ENCODE measurements around the gene PICK1. TPM values are rescaled to one million over a fixed set of nuclear protein-coding genes. Genes with fewer than 3 reads are reported as not detected.

PICK1 gene
- total RNA-seq, 1 experiment from 2014 or later, result 21.3 TPM

DNA sequence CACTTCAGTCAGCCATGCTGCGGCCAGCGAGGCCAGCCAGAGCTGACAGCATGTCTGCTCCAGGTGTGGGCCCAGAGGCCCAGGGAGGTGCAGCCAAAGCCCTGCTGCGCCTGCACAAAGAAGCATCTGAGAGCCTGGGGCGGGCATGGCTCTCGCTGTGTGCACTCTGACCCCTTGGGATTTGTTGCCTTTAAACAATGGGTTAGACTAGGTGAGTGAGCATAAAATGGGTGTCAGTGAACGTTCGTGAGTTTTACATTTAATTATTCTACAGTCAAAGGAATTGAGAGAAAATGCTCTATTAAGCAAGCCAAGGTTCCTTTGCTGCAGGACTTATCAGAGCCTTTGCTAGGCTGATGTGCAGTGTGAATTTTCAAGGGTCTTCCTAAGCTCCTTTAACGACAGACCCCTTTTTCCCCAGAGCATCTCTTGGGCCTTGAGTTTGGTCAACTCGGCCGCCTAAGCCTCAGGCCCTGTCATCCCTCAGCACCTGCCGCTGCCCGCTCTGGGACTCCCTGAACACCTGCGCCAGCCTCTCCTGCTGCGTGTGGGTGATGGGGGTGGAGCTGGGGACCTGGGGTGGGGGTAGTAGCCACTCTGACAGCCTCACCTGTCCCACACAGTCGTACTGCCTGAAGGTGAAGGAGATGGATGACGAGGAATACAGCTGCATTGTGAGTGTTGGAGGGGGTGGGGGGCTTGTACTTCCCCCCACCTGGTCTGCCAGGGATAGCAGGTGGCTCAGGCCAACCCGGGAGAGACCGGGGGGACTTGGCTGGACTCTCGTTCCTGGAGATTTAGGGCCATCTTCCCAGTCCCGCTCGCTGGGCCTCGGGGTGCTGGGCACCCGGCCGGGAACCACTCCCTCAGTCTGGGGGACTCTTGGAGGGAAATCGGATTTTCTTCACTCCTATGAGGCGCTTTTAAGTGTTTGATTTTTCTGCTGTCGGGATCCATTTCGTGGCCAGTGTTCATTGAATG is 16.2 kb downstream of the PICK1 start:
- intact Hi-C loops (cut with micrococcal nuclease; ENCODE audit: unreplicated experiment), result no loop called here
- Histone ChIP-seq H3K4me3 (ENCODE audit: low read depth in 2 of 2, low read length in 2 of 2) (no peak overlapping the region), H3K4me1 (ENCODE audit: control insufficient read depth, insufficient read depth, low read length) (no peaks in the 10 kb centered on the region), H3K9me3 (ENCODE audit: control insufficient read depth, insufficient read depth, low read depth, low read length) (no peaks in the 10 kb centered on the region), H3K27ac (ENCODE audit: low read length) (no peak overlapping the region), H3K36me3 (ENCODE audit: control insufficient read depth, insufficient read depth, low read length) (no peaks in the 10 kb centered on the region), H3K27me3 (ENCODE audit: control insufficient read depth, insufficient read depth, low read length) (no peaks in the 10 kb centered on the region)
- ATAC-seq (no peak), DNase-seq (ENCODE audit: low read depth, low spot score) (no peak)
- BruUV-seq (replicated peaks), result no TSS peak
- in situ Hi-C loops (cut with HindIII; ENCODE audit: low pct_unique_long_range_greater_than_20kb, low sequenced_read_pairs), result no loop called here
- ChIA-PET CTCF (no interaction called here), POLR2A (interaction anchor here (0.7 kb wide), 1 partner anchor 30 kb away, joined by 3 read pairs; no protein-coding TSS in a partner anchor)
- TF ChIP-seq POLR2AphosphoS5 (IDR thresholded peaks at IDR 0.05; ENCODE audit: low read depth, low read length) (no peak), SIN3A (IDR thresholded peaks at IDR 0.05; ENCODE audit: borderline replicate concordance, insufficient read depth, low read depth, low read length) (no peak), TCF7L2 (IDR thresholded peaks at IDR 0.05; ENCODE audit: low read depth, low read length) (no peak)
- TF ChIP-seq, protein P1, sequence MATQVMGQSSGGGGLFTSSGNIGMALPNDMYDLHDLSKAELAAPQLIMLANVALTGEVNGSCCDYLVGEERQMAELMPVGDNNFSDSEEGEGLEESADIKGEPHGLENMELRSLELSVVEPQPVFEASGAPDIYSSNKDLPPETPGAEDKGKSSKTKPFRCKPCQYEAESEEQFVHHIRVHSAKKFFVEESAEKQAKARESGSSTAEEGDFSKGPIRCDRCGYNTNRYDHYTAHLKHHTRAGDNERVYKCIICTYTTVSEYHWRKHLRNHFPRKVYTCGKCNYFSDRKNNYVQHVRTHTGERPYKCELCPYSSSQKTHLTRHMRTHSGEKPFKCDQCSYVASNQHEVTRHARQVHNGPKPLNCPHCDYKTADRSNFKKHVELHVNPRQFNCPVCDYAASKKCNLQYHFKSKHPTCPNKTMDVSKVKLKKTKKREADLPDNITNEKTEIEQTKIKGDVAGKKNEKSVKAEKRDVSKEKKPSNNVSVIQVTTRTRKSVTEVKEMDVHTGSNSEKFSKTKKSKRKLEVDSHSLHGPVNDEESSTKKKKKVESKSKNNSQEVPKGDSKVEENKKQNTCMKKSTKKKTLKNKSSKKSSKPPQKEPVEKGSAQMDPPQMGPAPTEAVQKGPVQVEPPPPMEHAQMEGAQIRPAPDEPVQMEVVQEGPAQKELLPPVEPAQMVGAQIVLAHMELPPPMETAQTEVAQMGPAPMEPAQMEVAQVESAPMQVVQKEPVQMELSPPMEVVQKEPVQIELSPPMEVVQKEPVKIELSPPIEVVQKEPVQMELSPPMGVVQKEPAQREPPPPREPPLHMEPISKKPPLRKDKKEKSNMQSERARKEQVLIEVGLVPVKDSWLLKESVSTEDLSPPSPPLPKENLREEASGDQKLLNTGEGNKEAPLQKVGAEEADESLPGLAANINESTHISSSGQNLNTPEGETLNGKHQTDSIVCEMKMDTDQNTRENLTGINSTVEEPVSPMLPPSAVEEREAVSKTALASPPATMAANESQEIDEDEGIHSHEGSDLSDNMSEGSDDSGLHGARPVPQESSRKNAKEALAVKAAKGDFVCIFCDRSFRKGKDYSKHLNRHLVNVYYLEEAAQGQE (IDR thresholded peaks at IDR 0.05; ENCODE audit: insufficient read depth in 1 of 2, low read depth in 2 of 2, low read length in 1 of 2), result no peak
- TF ChIP-seq, protein P2, sequence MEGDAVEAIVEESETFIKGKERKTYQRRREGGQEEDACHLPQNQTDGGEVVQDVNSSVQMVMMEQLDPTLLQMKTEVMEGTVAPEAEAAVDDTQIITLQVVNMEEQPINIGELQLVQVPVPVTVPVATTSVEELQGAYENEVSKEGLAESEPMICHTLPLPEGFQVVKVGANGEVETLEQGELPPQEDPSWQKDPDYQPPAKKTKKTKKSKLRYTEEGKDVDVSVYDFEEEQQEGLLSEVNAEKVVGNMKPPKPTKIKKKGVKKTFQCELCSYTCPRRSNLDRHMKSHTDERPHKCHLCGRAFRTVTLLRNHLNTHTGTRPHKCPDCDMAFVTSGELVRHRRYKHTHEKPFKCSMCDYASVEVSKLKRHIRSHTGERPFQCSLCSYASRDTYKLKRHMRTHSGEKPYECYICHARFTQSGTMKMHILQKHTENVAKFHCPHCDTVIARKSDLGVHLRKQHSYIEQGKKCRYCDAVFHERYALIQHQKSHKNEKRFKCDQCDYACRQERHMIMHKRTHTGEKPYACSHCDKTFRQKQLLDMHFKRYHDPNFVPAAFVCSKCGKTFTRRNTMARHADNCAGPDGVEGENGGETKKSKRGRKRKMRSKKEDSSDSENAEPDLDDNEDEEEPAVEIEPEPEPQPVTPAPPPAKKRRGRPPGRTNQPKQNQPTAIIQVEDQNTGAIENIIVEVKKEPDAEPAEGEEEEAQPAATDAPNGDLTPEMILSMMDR (IDR thresholded peaks at IDR 0.05), result no peak

DNA sequence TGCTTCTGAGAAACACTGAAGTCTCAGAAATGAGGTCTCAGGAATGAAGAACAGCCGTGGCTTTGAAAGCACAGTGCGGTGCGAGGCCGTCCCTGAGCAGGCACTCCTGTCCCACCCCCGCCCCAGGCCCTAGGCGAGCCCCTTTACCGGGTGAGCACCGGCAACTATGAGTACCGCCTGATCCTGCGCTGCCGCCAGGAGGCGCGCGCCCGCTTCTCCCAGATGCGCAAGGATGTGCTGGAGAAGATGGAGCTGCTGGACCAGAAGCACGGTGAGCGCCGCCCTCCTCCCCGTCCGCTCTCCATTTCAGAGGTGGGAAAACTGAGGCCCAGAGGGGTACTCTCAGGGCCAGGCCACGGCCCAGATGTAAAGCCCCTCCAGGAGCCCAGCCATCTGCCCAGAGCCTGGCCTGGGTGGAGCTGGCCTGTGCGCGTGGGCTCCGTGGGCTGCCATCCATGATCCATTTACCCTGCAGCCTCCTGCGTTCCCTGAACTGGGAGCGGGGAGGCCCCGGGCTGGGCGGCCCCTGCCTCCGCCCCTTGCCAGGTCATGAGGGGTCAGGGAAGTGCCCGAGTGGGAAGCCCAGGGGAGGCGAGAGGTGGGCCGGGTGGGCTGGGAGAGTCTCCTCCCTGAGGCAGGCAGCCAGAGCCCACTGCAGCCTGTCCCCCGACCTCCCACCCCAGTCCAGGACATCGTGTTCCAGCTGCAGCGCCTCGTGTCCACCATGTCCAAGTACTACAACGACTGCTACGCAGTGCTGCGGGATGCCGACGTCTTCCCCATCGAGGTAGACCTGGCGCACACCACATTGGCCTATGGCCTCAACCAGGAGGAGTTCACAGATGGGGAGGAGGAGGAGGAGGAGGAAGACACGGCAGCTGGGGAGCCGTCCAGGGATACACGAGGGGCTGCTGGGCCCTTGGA is 17.2 kb downstream of the PICK1 start:
- TF ChIP-seq POLR2AphosphoS5 (IDR thresholded peaks at IDR 0.05; ENCODE audit: low read depth, low read length) (no peak), TCF7L2 (IDR thresholded peaks at IDR 0.05; ENCODE audit: low read depth, low read length) (no peak), SIN3A (IDR thresholded peaks at IDR 0.05; ENCODE audit: borderline replicate concordance, insufficient read depth, low read depth, low read length) (no peak)
- TF ChIP-seq, protein P2 (IDR thresholded peaks at IDR 0.05), result no peak
- TF ChIP-seq, protein P1 (IDR thresholded peaks at IDR 0.05; ENCODE audit: insufficient read depth in 1 of 2, low read depth in 2 of 2, low read length in 1 of 2), result no peak

More for the DNA sequence above, 17.2 kb downstream of the PICK1 start:
- CTCF ChIA-PET, result interaction anchor here (0.7 kb wide), 1 partner anchor 80 kb away, joined by 7 read pairs; no protein-coding TSS in a partner anchor
- ATAC-seq, result no peak
- H3K27me3 ChIP-seq (ENCODE audit: control insufficient read depth, insufficient read depth, low read length), result no peaks in the 10 kb centered on the region
- H3K36me3 ChIP-seq (ENCODE audit: control insufficient read depth, insufficient read depth, low read length), result no peaks in the 10 kb centered on the region
- no peaks in the 10 kb centered on the region for H3K4me1 ChIP-seq (ENCODE audit: control insufficient read depth, insufficient read depth, low read length)
- intact Hi-C loops (cut with micrococcal nuclease; ENCODE audit: unreplicated experiment), result no loop called here
- in situ Hi-C loops (cut with HindIII; ENCODE audit: low pct_unique_long_range_greater_than_20kb, low sequenced_read_pairs), result no loop called here
- H3K9me3 ChIP-seq (ENCODE audit: control insufficient read depth, insufficient read depth, low read depth, low read length), result no peaks in the 10 kb centered on the region
- BruUV-seq (replicated peaks), result no TSS peak
- no peak overlapping the region for H3K27ac ChIP-seq (ENCODE audit: low read length)
- no peak for DNase-seq (ENCODE audit: low read depth, low spot score)
- H3K4me3 ChIP-seq (ENCODE audit: low read depth in 2 of 2, low read length in 2 of 2), result no peak overlapping the region
- POLR2A ChIA-PET, result interaction anchor here (0.5 to 0.7 kb wide), 3 partner anchors 29 to 323 kb away, joined by 3 to 11 read pairs (median 3); no protein-coding TSS in a partner anchor
